Stomach (tissue), 9 donors: ENCODE results near the gene NDUFA6. TPM values are rescaled to one million over a fixed set of nuclear protein-coding genes. Genes with fewer than 3 reads are reported as not detected.
A peak's percentile ranks its signal among the peaks of the same experiment; 100 is the strongest.
"Not testable (repeated sequence)": the region's sequence is repeated elsewhere in the genome, so short reads cannot be mapped to it uniquely, and the experiment has no call there.

Source experiments
- DNase-seq, 2 donors: peaks; one replicate each; pipeline versions ENCODE4 v3.0.0 to v3.0.0-alpha.2; 2013 to 2019
- H3K27ac ChIP-seq, 5 donors: fragments of 200-600 bp in 4 of 5; sonication (generic) in 4 of 5; one replicate each; pipeline ENCODE4 v1.5.1; 2013 to 2019; ENCODE audit warnings: mild to moderate bottlenecking in 1 of 5, moderate library complexity in 1 of 5
- H3K27me3 ChIP-seq, 3 donors: fragments of 200-600 bp; sonication (generic); one replicate each; pipeline ENCODE4 v1.5.1; 2017 to 2019; ENCODE audit warnings: mixed run types in 1 of 3
- H3K36me3 ChIP-seq, 4 donors: fragments of 200-600 bp; sonication (generic); 1 replicate in 3 of 4; 2 replicates in 1 of 4; pipeline ENCODE4 v1.5.1; 2016 to 2019
- H3K4me1 ChIP-seq, 4 donors: fragments of 200-600 bp; sonication (generic); one replicate each; pipeline ENCODE4 v1.5.1; 2016 to 2019
- H3K4me3 ChIP-seq, 4 donors: fragments of 200-600 bp; sonication (generic) in 3 of 4; one replicate each; pipeline ENCODE4 v1.5.1; 2016 to 2019; ENCODE audit warnings: mild to moderate bottlenecking in 1 of 4
- H3K9me3 ChIP-seq, 4 donors: fragments of 200-600 bp; sonication (generic); one replicate each; pipeline ENCODE4 v1.5.1; 2016 to 2019
- EP300 ChIP-seq: sonication (generic); formaldehyde crosslinking; IDR thresholded peaks from one replicate; pipeline ENCODE4 v1.6.1; 2017; ENCODE audit warnings: antibody characterized with exemption
- POLR2A ChIP-seq, 4 donors: fragments of 450-650 bp; IDR thresholded peaks; one replicate each; pipeline ENCODE4 v1.6.1; 2016; ENCODE audit warnings: antibody characterized with exemption in 4 of 4, control low read depth in 2 of 4, mild to moderate bottlenecking in 1 of 4, moderate library complexity in 1 of 4
- POLR2AphosphoS5 ChIP-seq, 3 donors: sonication (generic); formaldehyde crosslinking; IDR thresholded peaks; one replicate each; pipeline ENCODE4 v1.6.1; 2016; ENCODE audit warnings: antibody characterized with exemption in 3 of 3
- WGBS, 5 donors: extraction: QIAGEN DNeasy Blood & Tissue Kit in 3 of 5; methylation state at CpG; one replicate each; pipeline versions ENCODE4 v1.1.5 to v1.1.7; 2013 to 2018; 5-methylcytosine and 5-hydroxymethylcytosine counted together
- intact Hi-C: fragments of 100-400 bp; cut with DNase I; formaldehyde crosslinking; loops from one replicate; pipeline ENCODE4 v1.15.1; 2023; ENCODE audit warnings: low total_unique reads
- polyA plus RNA-seq, 3 donors: library from polyadenylated mRNA; stranded (reverse); fragments of 200-250 nt; gene quantifications; one replicate each; pipeline ENCODE4 v1.2.3, GENCODE V29; 2013
- total RNA-seq, 5 donors: library from RNA; depleted of rRNA; stranded (reverse); fragments of >200 nt; gene quantifications; one replicate each; pipeline versions ENCODE4 v1.1.0 to v1.2.3, GENCODE V29; 2014 to 2016
- TF ChIP-seq, protein P1 (sequence below), 7 experiments: fragments of 450-650 bp in 4 of 7; fragments of 200-600 bp in 3 of 7; sonication (generic) in 3 of 7; IDR thresholded peaks; one replicate each; pipeline ENCODE4 v1.5.1; 2016 to 2019; ENCODE audit warnings: antibody characterized with exemption in 7 of 7, control low read depth in 2 of 7, mild to moderate bottlenecking in 1 of 7
- donor health status: healthy with polysubstance abuse.
- donor health status: Bipolar disorder and iron deficiency.
- donor health status: healthy.

The NDUFA6 gene
- total and polyA plus RNA-seq, 8 donors, result 49.4 to 167 (median 63.5) TPM

DNA sequence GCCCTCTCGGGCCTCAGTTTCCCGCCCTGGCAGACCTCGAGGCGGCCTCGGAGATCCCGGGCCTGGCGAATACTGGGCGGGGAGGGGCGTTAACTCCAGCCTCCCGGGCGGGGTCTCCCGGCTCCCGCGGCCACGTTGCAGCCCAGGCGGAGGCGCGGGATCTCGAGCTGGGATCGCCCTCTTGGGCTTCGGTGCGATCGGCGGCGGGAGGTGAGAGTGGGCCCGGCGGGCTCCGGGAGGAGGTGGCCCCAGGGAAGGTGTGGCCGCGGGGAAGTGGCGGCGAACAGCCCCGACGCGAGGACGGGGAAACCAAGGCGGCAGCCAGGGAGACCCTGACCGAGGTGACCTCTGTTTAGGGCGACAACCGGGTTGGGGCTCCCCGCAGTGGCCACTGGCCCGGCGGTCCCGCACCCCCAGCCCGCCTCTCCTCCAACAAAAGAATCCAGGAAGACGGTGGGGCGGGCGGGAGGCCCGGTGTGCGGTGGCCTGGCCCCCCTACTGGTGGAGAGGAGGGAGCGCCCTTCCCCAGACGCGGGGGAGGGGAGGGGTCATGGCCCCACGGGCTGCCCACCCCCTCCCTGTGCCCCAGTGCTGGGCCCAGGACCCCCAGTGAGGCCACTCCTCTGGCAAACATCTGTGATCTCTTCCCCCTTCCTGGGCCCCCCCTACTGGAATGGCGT, 16.3 kb downstream of the NDUFA6 start, which contains the start of gene PHETA2:
Gene PHETA2 (plus strand): TSS at position 117 of the 680 bp plus-strand sequence. CDS start 3,046 bp downstream, outside the sequence.
- intact Hi-C loops, result no loop called here
- no peaks in the 10 kb centered on the region for H3K27me3 ChIP-seq
- peaks cover 7 to 22% (median 21%) of the 10 kb centered on the region in 4 donors for H3K36me3 ChIP-seq
- H3K4me1 ChIP-seq, result peaks cover 47 to 79% (median 63%) of the 10 kb centered on the region in 4 donors
- H3K9me3 ChIP-seq, result no peaks in the 10 kb centered on the region
- TF ChIP-seq POLR2AphosphoS5 (IDR thresholded peaks at IDR 0.05), result peak in 1 of 3 donors; percentile 49
- TF ChIP-seq, protein P1, sequence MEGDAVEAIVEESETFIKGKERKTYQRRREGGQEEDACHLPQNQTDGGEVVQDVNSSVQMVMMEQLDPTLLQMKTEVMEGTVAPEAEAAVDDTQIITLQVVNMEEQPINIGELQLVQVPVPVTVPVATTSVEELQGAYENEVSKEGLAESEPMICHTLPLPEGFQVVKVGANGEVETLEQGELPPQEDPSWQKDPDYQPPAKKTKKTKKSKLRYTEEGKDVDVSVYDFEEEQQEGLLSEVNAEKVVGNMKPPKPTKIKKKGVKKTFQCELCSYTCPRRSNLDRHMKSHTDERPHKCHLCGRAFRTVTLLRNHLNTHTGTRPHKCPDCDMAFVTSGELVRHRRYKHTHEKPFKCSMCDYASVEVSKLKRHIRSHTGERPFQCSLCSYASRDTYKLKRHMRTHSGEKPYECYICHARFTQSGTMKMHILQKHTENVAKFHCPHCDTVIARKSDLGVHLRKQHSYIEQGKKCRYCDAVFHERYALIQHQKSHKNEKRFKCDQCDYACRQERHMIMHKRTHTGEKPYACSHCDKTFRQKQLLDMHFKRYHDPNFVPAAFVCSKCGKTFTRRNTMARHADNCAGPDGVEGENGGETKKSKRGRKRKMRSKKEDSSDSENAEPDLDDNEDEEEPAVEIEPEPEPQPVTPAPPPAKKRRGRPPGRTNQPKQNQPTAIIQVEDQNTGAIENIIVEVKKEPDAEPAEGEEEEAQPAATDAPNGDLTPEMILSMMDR (IDR thresholded peaks at IDR 0.05), result peak in 4 of 7 experiments; percentile 19 to 54 (median 30)
- no peak for TF ChIP-seq EP300
- peak within 1 kb of the TSS; percentile 59 to 81 (median 68) for H3K4me3 ChIP-seq
- H3K27ac ChIP-seq, result peak within 1 kb of the TSS; percentile 93 to 97 (median 95)
- 0 to 2% (median 0%) methylated on average over 18 to 55 of the region's 55 CpGs for WGBS, 5 donors
- peak; percentile 61 to 85 for DNase-seq

DNA sequence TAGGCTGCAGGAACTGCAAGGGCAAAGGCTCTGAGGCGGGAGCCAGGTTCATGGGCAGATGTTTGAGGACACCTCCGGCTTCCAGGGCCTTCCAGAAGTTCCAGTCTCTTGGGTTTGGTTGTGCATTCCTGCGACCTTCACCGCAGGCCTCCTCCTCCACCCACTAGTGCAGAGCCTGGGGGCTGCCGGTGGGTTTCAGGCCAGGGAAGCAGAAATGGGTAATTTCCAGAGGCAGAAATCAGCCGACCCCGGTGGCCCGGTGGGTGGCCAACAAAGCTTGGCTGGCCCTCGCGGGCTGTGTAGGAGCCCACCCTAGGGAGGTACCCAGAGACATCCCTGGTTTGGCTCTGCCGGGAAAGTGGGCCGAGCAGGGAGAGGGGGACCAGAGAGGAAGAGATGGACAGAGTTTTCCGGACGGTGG, 16.9 kb downstream of the NDUFA6 start:
- peak overlapping the region; percentile 93 to 97 (median 95) for H3K27ac ChIP-seq
- H3K36me3 ChIP-seq, result peaks cover 7 to 24% (median 21%) of the 10 kb centered on the region in 4 donors
- no peaks in the 10 kb centered on the region for H3K27me3 ChIP-seq
- peaks cover 41 to 79% (median 61%) of the 10 kb centered on the region in 4 donors for H3K4me1 ChIP-seq
- intact Hi-C loops, result no loop called here
- no peaks in the 10 kb centered on the region for H3K9me3 ChIP-seq
- peak overlapping the region; percentile 59 to 81 (median 68) for H3K4me3 ChIP-seq
- no peak for DNase-seq
- TF ChIP-seq, protein P1 (IDR thresholded peaks at IDR 0.05), result no peak
- TF ChIP-seq POLR2AphosphoS5 (IDR thresholded peaks at IDR 0.05) (no peak), POLR2A (IDR thresholded peaks at IDR 0.05) (no peak), EP300 (no peak)
- 64 to 79% (median 71%) methylated on average over 10 to 14 of the region's 14 CpGs for WGBS, 5 donors

DNA sequence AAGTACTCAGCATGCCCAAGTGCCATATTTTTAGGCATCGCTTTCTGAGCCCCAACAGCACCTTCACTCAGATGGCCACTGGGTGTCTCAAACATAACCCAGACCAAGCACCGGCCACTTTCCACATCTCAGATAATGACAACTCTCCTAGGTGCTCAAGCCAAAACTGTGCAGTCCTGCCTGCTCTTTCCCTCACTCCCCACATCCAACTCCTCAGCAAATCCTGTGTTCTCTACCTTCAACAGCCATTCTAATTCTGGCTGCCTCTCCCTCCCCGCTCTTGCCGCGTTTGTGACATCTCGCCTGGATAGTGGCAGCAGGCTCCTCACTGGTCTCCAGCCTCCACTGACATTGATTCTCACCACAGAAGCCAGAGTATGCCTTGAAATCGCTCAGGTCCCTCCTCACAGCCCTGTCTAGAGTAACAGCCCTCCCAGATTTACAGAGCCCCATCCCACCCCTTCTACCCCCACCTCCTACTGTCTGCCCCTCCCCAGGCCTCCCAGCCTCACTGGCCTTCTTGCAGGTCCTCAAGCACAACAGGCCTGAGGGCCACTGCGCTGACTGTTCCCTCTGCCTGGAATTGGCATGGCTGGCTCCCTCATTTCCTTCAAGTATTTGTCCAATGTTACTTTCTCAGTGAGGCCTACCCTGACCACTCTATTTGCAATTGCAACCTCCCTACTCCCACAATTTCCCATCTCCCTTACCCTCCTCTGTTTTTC, 17.8 kb downstream of the NDUFA6 start:
- TF ChIP-seq, protein P1 (IDR thresholded peaks at IDR 0.05), result no peak
- TF ChIP-seq EP300 (no peak), POLR2A (IDR thresholded peaks at IDR 0.05) (no peak), POLR2AphosphoS5 (IDR thresholded peaks at IDR 0.05) (no peak)
- WGBS, 5 donors, result 81 to 93% (median 83%) methylated on average over 8 of the region's 8 CpGs
- peaks cover 34 to 78% (median 52%) of the 10 kb centered on the region in 4 donors for H3K4me1 ChIP-seq
- no peak overlapping the region for H3K4me3 ChIP-seq
- H3K27ac ChIP-seq, result no peak overlapping the region
- no peak for DNase-seq
- no peaks in the 10 kb centered on the region for H3K27me3 ChIP-seq
- peaks cover 11 to 31% (median 24%) of the 10 kb centered on the region in 4 donors for H3K36me3 ChIP-seq
- intact Hi-C loops, result no loop called here
- H3K9me3 ChIP-seq, result no peaks in the 10 kb centered on the region

DNA sequence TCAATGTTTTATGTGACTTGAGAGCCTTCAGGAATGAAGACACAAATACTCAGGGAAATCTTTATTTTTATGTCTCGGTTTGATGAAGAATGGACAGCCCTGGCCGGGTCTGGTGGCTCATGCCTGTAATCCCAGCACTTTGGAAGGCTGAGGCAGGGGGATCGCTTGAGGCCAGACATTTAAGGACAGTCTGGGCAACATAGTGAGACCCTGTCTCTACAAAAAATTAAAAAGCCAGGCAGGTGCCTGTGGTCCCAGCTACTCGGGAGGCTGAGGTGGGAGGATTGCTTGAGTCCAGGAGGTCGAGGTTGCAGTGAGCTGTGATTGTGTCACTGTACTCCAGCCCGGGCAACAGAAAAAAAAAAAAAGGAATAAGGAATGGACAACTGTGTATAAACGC, 19.1 kb downstream of the NDUFA6 start:
- Histone ChIP-seq H3K4me1 (peaks cover 30 to 69% (median 46%) of the 10 kb centered on the region in 4 donors), H3K27ac (peak overlapping the region in 4 of 5 donors; percentile 88 to 93 (median 90)), H3K4me3 (peak overlapping the region; percentile 51 to 69 (median 60)), H3K36me3 (peaks cover 17 to 31% (median 25%) of the 10 kb centered on the region in 4 donors)
- 68 to 78% (median 70%) methylated on average over 7 of the region's 7 CpGs for WGBS, 5 donors
- H3K27me3 ChIP-seq, DNase-seq, intact Hi-C loops, H3K9me3 ChIP-seq: not testable (repeated sequence)
